PFSK-1 (cell line): ENCODE results near the gene MED10.

Experiments used
- FOXP2 ChIP-seq: optimal IDR thresholded peaks from 2 replicates; pipeline ENCODE3; 2011; ENCODE audit warnings: borderline replicate concordance, control low read depth, inconsistent platforms; ENCODE audit not compliant: insufficient read depth; ENCODE audit errors: extremely low read length, extremely low read depth
- POLR2AphosphoS5 ChIP-seq: IDR thresholded peaks from 2 replicates; pipeline ENCODE4 v1.6.1; 2012; ENCODE audit warnings: low read depth, mild to moderate bottlenecking, control low read depth, low read length, moderate library complexity
- SIN3A ChIP-seq: IDR thresholded peaks from 2 replicates; pipeline ENCODE4 v1.6.1; 2012; ENCODE audit warnings: mild to moderate bottlenecking, low read length, moderate library complexity, borderline replicate concordance; ENCODE audit not compliant: insufficient read depth
- TAF1 ChIP-seq: IDR thresholded peaks from 2 replicates; pipeline ENCODE4 v1.6.1; 2012; ENCODE audit warnings: low read length, control low read depth, borderline replicate concordance; ENCODE audit not compliant: insufficient read depth
- TF ChIP-seq, protein P1 (sequence below), 2 experiments: IDR thresholded peaks; 2 replicates each; pipeline versions ENCODE4 v1.6.1 to v1.8.0; 2011 to 2012; ENCODE audit warnings: low read depth in 2 of 2, low read length in 2 of 2, control low read depth in 1 of 2, inconsistent platforms in 1 of 2, mild to moderate bottlenecking in 1 of 2, moderate library complexity in 1 of 2; ENCODE audit not compliant: insufficient read depth in 1 of 2

The MED10 gene

DNA sequence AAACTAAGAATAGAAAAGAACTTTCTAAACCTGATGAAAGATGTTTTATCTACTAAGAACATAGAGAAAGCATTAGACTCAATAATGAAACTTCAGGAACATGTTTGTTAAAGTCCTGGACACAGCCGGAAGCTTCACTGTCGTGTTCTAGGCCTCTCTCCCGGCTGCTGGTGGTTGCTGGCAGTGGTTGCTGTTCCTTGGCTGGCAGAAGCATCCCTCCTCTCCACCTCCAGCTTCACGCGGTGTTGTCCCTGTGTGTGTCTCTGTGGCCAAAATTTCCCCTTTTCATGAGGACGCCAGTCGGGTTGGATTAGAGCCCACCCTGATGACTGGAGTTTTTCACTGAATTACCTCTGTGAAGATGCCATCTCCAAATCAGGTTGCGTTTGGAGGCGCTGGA, 6.5 kb upstream of the MED10 start:
- TF ChIP-seq POLR2AphosphoS5 = no peak
- TF ChIP-seq FOXP2 = no peak
- no peak for TF ChIP-seq SIN3A
- no peak for TF ChIP-seq TAF1
- TF ChIP-seq, protein P1, sequence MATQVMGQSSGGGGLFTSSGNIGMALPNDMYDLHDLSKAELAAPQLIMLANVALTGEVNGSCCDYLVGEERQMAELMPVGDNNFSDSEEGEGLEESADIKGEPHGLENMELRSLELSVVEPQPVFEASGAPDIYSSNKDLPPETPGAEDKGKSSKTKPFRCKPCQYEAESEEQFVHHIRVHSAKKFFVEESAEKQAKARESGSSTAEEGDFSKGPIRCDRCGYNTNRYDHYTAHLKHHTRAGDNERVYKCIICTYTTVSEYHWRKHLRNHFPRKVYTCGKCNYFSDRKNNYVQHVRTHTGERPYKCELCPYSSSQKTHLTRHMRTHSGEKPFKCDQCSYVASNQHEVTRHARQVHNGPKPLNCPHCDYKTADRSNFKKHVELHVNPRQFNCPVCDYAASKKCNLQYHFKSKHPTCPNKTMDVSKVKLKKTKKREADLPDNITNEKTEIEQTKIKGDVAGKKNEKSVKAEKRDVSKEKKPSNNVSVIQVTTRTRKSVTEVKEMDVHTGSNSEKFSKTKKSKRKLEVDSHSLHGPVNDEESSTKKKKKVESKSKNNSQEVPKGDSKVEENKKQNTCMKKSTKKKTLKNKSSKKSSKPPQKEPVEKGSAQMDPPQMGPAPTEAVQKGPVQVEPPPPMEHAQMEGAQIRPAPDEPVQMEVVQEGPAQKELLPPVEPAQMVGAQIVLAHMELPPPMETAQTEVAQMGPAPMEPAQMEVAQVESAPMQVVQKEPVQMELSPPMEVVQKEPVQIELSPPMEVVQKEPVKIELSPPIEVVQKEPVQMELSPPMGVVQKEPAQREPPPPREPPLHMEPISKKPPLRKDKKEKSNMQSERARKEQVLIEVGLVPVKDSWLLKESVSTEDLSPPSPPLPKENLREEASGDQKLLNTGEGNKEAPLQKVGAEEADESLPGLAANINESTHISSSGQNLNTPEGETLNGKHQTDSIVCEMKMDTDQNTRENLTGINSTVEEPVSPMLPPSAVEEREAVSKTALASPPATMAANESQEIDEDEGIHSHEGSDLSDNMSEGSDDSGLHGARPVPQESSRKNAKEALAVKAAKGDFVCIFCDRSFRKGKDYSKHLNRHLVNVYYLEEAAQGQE (IDR thresholded peaks at IDR 0.05; ENCODE audit: insufficient read depth in 1 of 2, low read depth in 2 of 2, low read length in 2 of 2) = no peak

DNA sequence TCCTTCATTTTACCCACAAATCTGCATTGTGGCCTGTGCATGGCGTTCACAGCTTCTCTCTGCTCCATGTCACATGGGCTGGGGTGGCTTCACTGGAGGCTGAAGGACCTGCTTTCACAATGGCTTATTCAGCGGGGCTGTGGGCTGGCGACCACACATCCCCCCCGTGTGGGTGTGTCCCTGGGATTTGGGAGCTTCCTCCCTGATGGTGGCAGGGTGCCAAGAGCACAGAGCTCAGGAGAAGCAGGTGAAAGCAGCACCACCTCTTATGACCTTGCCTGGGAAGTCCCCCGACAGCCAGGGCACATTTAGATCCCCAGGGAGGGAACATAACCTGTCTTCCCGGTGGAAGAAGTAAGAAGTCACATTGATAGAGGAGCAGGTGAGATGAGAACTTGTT, 5.0 kb upstream of the MED10 start:
- TF ChIP-seq FOXP2 = no peak
- TF ChIP-seq, protein P1 (IDR thresholded peaks at IDR 0.05; ENCODE audit: insufficient read depth in 1 of 2, low read depth in 2 of 2, low read length in 2 of 2) = no peak

DNA sequence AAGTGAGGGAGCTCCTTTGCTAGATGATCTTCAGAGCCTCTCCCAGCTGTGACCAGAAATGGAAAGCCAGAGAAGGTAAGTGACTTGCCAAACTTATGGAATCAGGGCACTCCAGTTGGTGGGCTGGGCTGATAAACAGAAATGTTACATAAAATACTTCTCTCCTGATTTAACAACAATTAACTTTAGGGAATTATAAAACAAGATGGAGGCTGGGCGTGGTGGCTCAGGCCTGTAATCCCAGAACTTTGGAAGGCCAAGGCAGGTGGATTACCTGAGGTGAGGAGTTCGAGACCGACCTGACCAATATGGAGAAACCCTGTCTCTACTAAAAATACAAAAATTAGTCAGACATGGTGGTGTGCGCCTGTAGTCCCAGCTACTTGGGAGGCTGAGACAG, 899 bp upstream of the MED10 start:
- no peak for TF ChIP-seq SIN3A

DNA sequence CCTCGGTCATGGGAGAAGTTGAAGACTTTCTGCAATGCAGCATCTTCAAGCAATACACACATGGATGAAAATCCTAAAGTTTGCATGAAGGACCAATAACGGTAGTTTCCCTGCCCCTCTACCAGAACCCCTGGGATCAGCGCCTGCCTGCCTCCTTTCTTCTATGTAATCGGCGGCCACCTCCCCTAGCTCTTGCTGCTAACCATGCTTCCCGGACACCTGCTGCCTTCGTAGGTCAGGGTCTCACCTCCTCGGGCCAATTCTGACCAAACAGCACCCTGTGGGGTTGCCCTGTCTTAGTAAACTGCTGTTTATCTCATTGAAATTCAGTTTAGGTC, 388 bp upstream of the MED10 start:
- no peak for TF ChIP-seq POLR2AphosphoS5
- 0 out of 2 replicates have a peak, but pooled peaks have one; percentile 56 for TF ChIP-seq TAF1
- TF ChIP-seq FOXP2 = no peak
- TF ChIP-seq, protein P1 (IDR thresholded peaks at IDR 0.05; ENCODE audit: insufficient read depth in 1 of 2, low read depth in 2 of 2, low read length in 2 of 2) = no peak
- TF ChIP-seq SIN3A = no peak

DNA sequence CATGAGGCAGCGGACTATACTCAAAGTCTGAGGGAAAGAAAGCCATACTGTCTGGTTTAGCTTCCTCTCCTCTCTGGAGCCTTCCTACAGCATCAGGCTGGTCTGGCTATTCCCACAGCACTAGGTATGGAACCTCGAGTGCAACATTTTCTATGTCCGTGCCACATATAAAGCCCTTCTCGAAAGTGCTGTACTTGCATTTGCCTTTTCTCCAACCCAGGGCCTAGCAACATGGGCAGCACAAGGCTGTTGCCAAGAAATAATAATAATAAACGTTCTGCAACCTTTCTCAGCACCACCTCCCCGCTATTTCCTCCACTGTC, 804 bp downstream of the MED10 start:
- TF ChIP-seq FOXP2 = no peak
- TF ChIP-seq SIN3A = no peak
- no peak for TF ChIP-seq POLR2AphosphoS5

DNA sequence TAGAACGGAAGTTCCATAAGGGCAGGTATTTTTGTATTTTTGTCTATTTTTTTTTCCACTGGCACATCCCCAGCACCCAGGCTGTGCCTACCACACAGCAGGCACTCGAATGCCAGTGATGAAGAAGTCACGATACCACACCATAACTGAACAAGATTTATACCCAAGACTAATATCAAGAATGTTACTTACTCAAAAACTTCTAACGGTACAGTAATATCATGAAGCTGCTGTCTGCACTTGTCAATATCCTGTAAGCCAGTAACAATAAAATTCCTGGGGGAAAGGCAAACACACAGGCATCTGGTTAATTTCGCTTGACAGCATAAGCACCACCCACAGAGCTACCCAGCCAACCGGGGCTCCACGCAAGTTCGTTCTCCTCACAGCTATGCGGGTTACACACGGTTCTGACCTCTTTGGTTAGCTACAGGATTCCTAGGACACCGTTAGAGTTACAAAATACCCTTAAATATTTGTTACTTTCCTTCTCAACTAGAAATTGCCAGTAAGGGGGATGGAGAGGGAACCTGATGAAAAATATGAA, 1.3 kb downstream of the MED10 start:
- TF ChIP-seq TAF1 = no peak
- no peak for TF ChIP-seq POLR2AphosphoS5
- TF ChIP-seq SIN3A = no peak
- no peak for TF ChIP-seq FOXP2
- TF ChIP-seq, protein P1 (IDR thresholded peaks at IDR 0.05; ENCODE audit: insufficient read depth in 1 of 2, low read depth in 2 of 2, low read length in 2 of 2) = no peak
